K562 (cell line): ENCODE measurements around the gene EPB41L2. TPM values are rescaled to one million over a fixed set of nuclear protein-coding genes. Genes with fewer than 3 reads are reported as not detected.

Source experiments
- ATAC-seq: fragments of 200-7000 bp; cut with Tn5 transposase; 3 replicates; pipeline ENCODE4 v1.9.1; 2020; ENCODE audit warnings: moderate library complexity
- BruUV-seq: library from RNA; stranded (reverse); fragments of 400-500 nt; replicated peaks from 2 replicates; lab custom pipeline; 2021; lab: Mats Ljungman, UMichigan
- CTCF ChIA-PET: fragments of 300-600 bp; formaldehyde crosslinking; extraction: SDS; loops from one replicate; lab custom pipeline; 2021; ENCODE audit warnings: low intra/inter-chr PET ratio; lab: Yijun Ruan, JAX
- POLR2A ChIA-PET: fragments of 300-600, 350-650 bp; sonication (Branson Sonifier 250); formaldehyde crosslinking; extraction: SDS; loops from one replicate; lab custom pipeline; 2021; ENCODE audit warnings: antibody characterized with exemption, inconsistent platforms; lab: Yijun Ruan, JAX
- DNase-seq, 4 experiments: peaks; one replicate each; pipeline versions ENCODE4 v3.0.0 to v3.0.0-alpha.2; 2011 to 2018; ENCODE audit warnings: low spot score in 3 of 4, mixed read lengths in 3 of 4; ENCODE audit errors: extremely low read depth in 1 of 4
- FAIRE-seq: peaks from 2 replicates; lab custom pipeline; 2011; peaks lifted over from hg19 to GRCh38; lab: Jason Lieb, UNC
- H2AFZ ChIP-seq: 2 replicates; pipeline ENCODE4 v1.6.0; 2011; ENCODE audit warnings: low read depth, low read length, control low read depth, inconsistent platforms
- H3K27ac ChIP-seq: fragments of 200-600 bp; 3 replicates; pipeline ENCODE4 v1.8.0; 2011; ENCODE audit warnings: low read depth, mild to moderate bottlenecking, control low read depth, inconsistent platforms, low read length, moderate library complexity, mixed read lengths; ENCODE audit errors: extremely low read depth
- H3K27me3 ChIP-seq, 2 experiments: fragments of 300-600 bp in 1 of 2; 2 replicates in 1 of 2; 3 replicates in 1 of 2; pipeline versions ENCODE4 v1.6.0 to v1.8.0; 2011; ENCODE audit warnings: inconsistent platforms in 2 of 2, low read length in 2 of 2, mild to moderate bottlenecking in 1 of 2, mixed read lengths in 1 of 2, moderate library complexity in 1 of 2; ENCODE audit not compliant: control insufficient read depth in 2 of 2, insufficient read depth in 2 of 2
- H3K36me3 ChIP-seq: fragments of 300-600 bp; 3 replicates; pipeline ENCODE4 v1.8.0; 2011; ENCODE audit warnings: mild to moderate bottlenecking, low read length, inconsistent platforms; ENCODE audit not compliant: control insufficient read depth, insufficient read depth
- H3K4me1 ChIP-seq, 2 experiments: fragments of 200-600 bp in 1 of 2; replicated peaks in 1 of 2; 2 replicates in 1 of 2; 3 replicates in 1 of 2; pipeline versions ENCODE4 v1.5.1 to v1.8.0; 2011; ENCODE audit warnings: inconsistent platforms in 2 of 2, low read length in 2 of 2, mild to moderate bottlenecking in 1 of 2, mixed read lengths in 1 of 2, moderate library complexity in 1 of 2; ENCODE audit not compliant: control insufficient read depth in 2 of 2, insufficient read depth in 2 of 2
- H3K4me2 ChIP-seq: 2 replicates; pipeline ENCODE4 v1.6.1; 2011; ENCODE audit warnings: low read length, control low read depth, inconsistent platforms, mixed read lengths; ENCODE audit not compliant: insufficient read depth
- H3K4me3 ChIP-seq: fragments of 200-600 bp; sonication (generic), shearing (Covaris generic); 2 replicates; pipeline ENCODE4 v1.5.1; 2016; ENCODE audit warnings: control low read depth, inconsistent platforms
- H3K79me2 ChIP-seq: fragments of 200-600 bp; 3 replicates; pipeline ENCODE4 v1.8.0; 2011; ENCODE audit warnings: low read length, inconsistent platforms; ENCODE audit not compliant: control insufficient read depth, insufficient read depth
- H3K9ac ChIP-seq, 2 experiments: 2 replicates each; pipeline versions ENCODE4 v1.6.0 to v1.6.1; 2011; ENCODE audit warnings: low read depth in 2 of 2, low read length in 2 of 2, control low read depth in 1 of 2, inconsistent platforms in 1 of 2, mild to moderate bottlenecking in 1 of 2, mixed read lengths in 1 of 2; ENCODE audit not compliant: insufficient read depth in 1 of 2
- H3K9me1 ChIP-seq: one replicate; pipeline ENCODE4 v1.6.0; 2011; ENCODE audit warnings: inconsistent platforms, mild to moderate bottlenecking, low read length, moderate library complexity; ENCODE audit not compliant: control insufficient read depth, insufficient read depth
- H3K9me3 ChIP-seq: replicated peaks from 2 replicates; pipeline ENCODE4 v1.5.1; 2011; ENCODE audit warnings: low read depth, low read length, inconsistent platforms; ENCODE audit not compliant: control insufficient read depth, insufficient read depth
- H4K20me1 ChIP-seq: replicated peaks from 2 replicates; pipeline ENCODE4 v1.6.1; 2011; ENCODE audit warnings: low read length, inconsistent platforms, mixed read lengths; ENCODE audit not compliant: control insufficient read depth, insufficient read depth
- ERF ChIP-seq: fragments of 450-650 bp; formaldehyde crosslinking; IDR thresholded peaks from 2 replicates; pipeline ENCODE4 v1.4.0; 2020; ENCODE audit warnings: mild to moderate bottlenecking, mixed read lengths
- GABPA ChIP-seq: fragments of 200-800 bp; sonication (Bioruptor generic); conservative IDR thresholded peaks from 2 replicates; pipeline ENCODE4 v1.6.1; 2016; ENCODE audit warnings: low read depth, missing genetic modification characterization, missing compliant biosample characterization
- KLF16 ChIP-seq: IDR thresholded peaks from 2 replicates; pipeline ENCODE4 v1.6.1; 2016; ENCODE audit warnings: antibody characterized with exemption
- NR3C1 ChIP-seq: sonication (generic); formaldehyde crosslinking; IDR thresholded peaks from 2 replicates; pipeline ENCODE4 v1.8.1; 2022; ENCODE audit warnings: missing genetic modification reagents
- PHTF2 ChIP-seq: fragments of 250-450 bp; sonication (Bioruptor Pico); IDR thresholded peaks from 2 replicates; pipeline ENCODE4 v1.5.0; 2021; ENCODE audit warnings: mild to moderate bottlenecking
- RBFOX2 ChIP-seq: fragments of 200-400 bp; formaldehyde crosslinking; IDR thresholded peaks from 2 replicates; pipeline ENCODE4 v1.6.1; 2017; ENCODE audit warnings: low read depth, mild to moderate bottlenecking, low read length, moderate library complexity
- RBM39 ChIP-seq: fragments of 200-400 bp; formaldehyde crosslinking; optimal IDR thresholded peaks from 2 replicates; pipeline ENCODE3; 2018; ENCODE audit warnings: low read depth, low read length
- RUNX1 ChIP-seq: sonication (generic); IDR thresholded peaks from 2 replicates; pipeline ENCODE4 v1.6.1; 2016; ENCODE audit warnings: antibody characterized with exemption, low read depth
- SMAD2 ChIP-seq: fragments of 150-350 bp; IDR thresholded peaks from 2 replicates; pipeline ENCODE4 v1.6.1; 2014; ENCODE audit warnings: low read depth, mild to moderate bottlenecking, low read length
- SMAD3 ChIP-seq: fragments of 450-650 bp; formaldehyde crosslinking; conservative IDR thresholded peaks from 2 replicates; pipeline ENCODE4 v1.4.0; 2020; ENCODE audit warnings: mild to moderate bottlenecking
- ZBTB34 ChIP-seq: fragments of 250-450 bp; sonication (Bioruptor Pico); IDR thresholded peaks from 2 replicates; pipeline ENCODE4 v1.8.0; 2021; ENCODE audit warnings: mild to moderate bottlenecking, moderate library complexity
- ZNF23 ChIP-seq: fragments of 250-450 bp; sonication (Bioruptor Pico); IDR thresholded peaks from 2 replicates; pipeline ENCODE4 v1.4.0; 2020; ENCODE audit warnings: mild to moderate bottlenecking
- ZNF274 ChIP-seq: IDR thresholded peaks from 2 replicates; pipeline ENCODE4 v1.6.1; 2011; ENCODE audit warnings: low read depth, mild to moderate bottlenecking, low read length, moderate library complexity, borderline replicate concordance
- ZZZ3 ChIP-seq: fragments of 450-650 bp; IDR thresholded peaks from 2 replicates; pipeline ENCODE4 v1.6.1; 2016; ENCODE audit warnings: antibody characterized with exemption, mild to moderate bottlenecking, moderate library complexity
- WGBS: fragments of 100-300 bp; shearing (Covaris generic); methylation state at CpG from one replicate; pipeline ENCODE4 v1.1.6; 2016; ENCODE audit warnings: low coverage, mixed read lengths; ENCODE audit not compliant: insufficient coverage; ENCODE audit errors: missing lambda C conversion rate; 5-methylcytosine and 5-hydroxymethylcytosine counted together
- in situ Hi-C: fragments of 300-500 bp; cut with MboI; formaldehyde crosslinking; loops from 4 replicates; pipeline ENCODE4 v1.15.0; 2018; ENCODE audit warnings: inconsistent platforms, mixed read lengths
- intact Hi-C: fragments of 100-400 bp; cut with micrococcal nuclease; formaldehyde crosslinking; loops from 2 replicates; pipeline ENCODE4 v1.14.2; 2022
- polyA plus RNA-seq, 8 experiments: library from polyadenylated mRNA; depleted of rRNA in 4 of 8; stranded (reverse) in 5 of 8; unstranded in 3 of 8; fragments of >200 nt; fragmentation: Nextera tagmentation in 2 of 8; fragmentation: Illumina TruSeq in 1 of 8; extraction: Ambion mirVana in 2 of 8; extraction: Trizol in 1 of 8; gene quantifications; 2 replicates each; pipeline versions ENCODE4 v1.2.1 to v1.2.3, GENCODE V29; 2011 to 2014; ENCODE audit warnings: inconsistent platforms in 1 of 8, missing spikeins in 1 of 8
- total RNA-seq, 7 experiments: library from RNA; depleted of rRNA in 6 of 7; stranded (reverse); fragments of >200 nt in 6 of 7; fragmentation: Illumina TruSeq in 2 of 7; extraction: Trizol in 2 of 7; gene quantifications; 2 replicates each; pipeline versions ENCODE4 v1.2.1 to v1.2.3, GENCODE V29; 2011 to 2021; ENCODE audit warnings: low replicate concordance in 1 of 7

Gene EPB41L2
- total and polyA plus RNA-seq, 9 of the 15 experiments (the other 6 are each of a cell fraction or from before 2014, with no cell fraction given), result 5.1 to 53.6 (median 25.0) TPM

- Histone ChIP-seq H2AFZ (no peak overlapping the region), H3K4me1 (no peaks in the 10 kb centered on the region), H3K9me1 (no peaks in the 10 kb centered on the region)
- WGBS, result 18% methylated on average over 4 of the region's 4 CpGs
- CTCF ChIA-PET, result no interaction called here
- TF ChIP-seq ZZZ3 (no peak), RBFOX2 (no peak), NR3C1 (CRISPR knock-in tag) (no peak), ZNF23 (CRISPR knock-in tag) (no peak), ZBTB34 (CRISPR knock-in tag) (no peak), PHTF2 (CRISPR knock-in tag) (no peak), RBM39 (no peak), SMAD3 (CRISPR knock-in tag) (no peak), RUNX1 (no peak), GABPA (tag) (no peak), ERF (CRISPR knock-in tag) (no peak), ZNF274 (no peak), SMAD2 (no peak), KLF16 (no peak)
- TF ChIP-seq, all 486 proteins: peak for 0
- in situ Hi-C loops, result no loop called here
- intact Hi-C loops, result loop anchor here (10.0 kb wide), 1 partner anchor 806 kb away; no protein-coding TSS in a partner anchor
- Histone ChIP-seq H3K27me3 (no peaks in the 10 kb centered on the region), H3K36me3 (no peaks in the 10 kb centered on the region), H3K9me3 (no peaks in the 10 kb centered on the region), H3K27ac (no peak overlapping the region), H3K4me3 (no peak overlapping the region), H3K9ac (no peak overlapping the region), H3K4me2 (no peak overlapping the region), H3K79me2 (no peaks in the 10 kb centered on the region), H4K20me1 (no peaks in the 10 kb centered on the region)
- POLR2A ChIA-PET, result interaction anchor here (1.7 kb wide), 1 partner anchor 16 kb away, joined by 3 read pairs; no protein-coding TSS in a partner anchor
- DNase-seq (no peak), ATAC-seq (no peak), FAIRE-seq (no peak)
- BruUV-seq, result no TSS peak
These were observed 221.8 kb downstream of the EPB41L2 start for GRCh38 chr6:130841128-130841728.
